ENCODE measurements around the gene SLC19A3. TPM values are rescaled to one million over a fixed set of nuclear protein-coding genes. Genes with fewer than 3 reads are reported as not detected.

The SLC19A3 gene
- total and polyA plus RNA-seq, 2 experiments from 2014 or later = 3.5 to 9.1 TPM

DNA sequence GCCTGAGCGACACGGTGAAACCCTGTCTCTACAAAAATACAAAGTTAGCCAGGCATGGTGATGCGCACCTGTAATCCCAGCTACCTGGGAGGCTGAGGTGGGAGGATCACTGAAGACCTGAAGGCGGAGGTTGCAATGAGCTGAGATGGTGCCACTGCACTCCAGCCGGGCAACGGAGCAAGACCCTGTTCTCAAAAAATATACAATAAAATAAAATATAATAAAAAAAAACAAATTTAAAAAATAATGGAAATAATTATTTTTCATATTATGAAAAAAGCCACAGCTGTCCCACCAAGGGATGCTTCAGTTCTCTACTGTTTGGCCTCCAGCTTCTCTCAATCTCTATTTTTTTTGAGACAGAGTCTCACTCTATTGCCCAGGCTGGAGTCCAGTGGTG is 10.4 kb downstream of the SLC19A3 start:
- Histone ChIP-seq H3K4me1 (ENCODE audit: insufficient read depth) (peaks cover 6% of the 10 kb centered on the region; the same call in 1 of the 2 replicates), H3K4me3 (no peak overlapping the region), H3K27ac (ENCODE audit: low read depth) (no peak overlapping the region), H2AFZ (no peak overlapping the region), H4K20me1 (replicated peaks; ENCODE audit: insufficient read depth) (no peaks in the 10 kb centered on the region), H3K9me2 (ENCODE audit: insufficient read depth) (no peaks in the 10 kb centered on the region), H3K4me2 (no peak overlapping the region), H3F3A (replicated peaks; ENCODE audit: low read depth) (no peaks in the 10 kb centered on the region), H3K27me3 (ENCODE audit: insufficient read depth) (no peaks in the 10 kb centered on the region), H3K36me3 (ENCODE audit: insufficient read depth) (no peaks in the 10 kb centered on the region), H3K79me2 (replicated peaks; ENCODE audit: insufficient read depth) (no peaks in the 10 kb centered on the region)
- ATAC-seq (no peak), DNase-seq (ENCODE audit: low spot score) (no peak)
- Mint-ChIP-seq H3K4me3 (no peak overlapping the region), H3K27ac (no peak overlapping the region), H3K9me3 (peaks cover 10% of the 10 kb centered on the region; the same call in 2 of the 3 replicates), H3K4me1 (no peaks in the 10 kb centered on the region), H3K27me3 (ENCODE audit: insufficient read depth, low read depth, poor library complexity) (peaks cover 2% of the 10 kb centered on the region), H3K36me3 (ENCODE audit: low read depth) (peaks cover 8% of the 10 kb centered on the region; the same call in 2 of the 3 replicates)
- TF ChIP-seq ZNF331 (CRISPR knock-in tag; IDR thresholded peaks at IDR 0.05; ENCODE audit: low read depth) (no peak), STAT1 (IDR thresholded peaks at IDR 0.05; ENCODE audit: unreplicated experiment) (no peak), CREB1 (CRISPR knock-in tag; IDR thresholded peaks at IDR 0.05; ENCODE audit: low read depth) (no peak), EZH2 (IDR thresholded peaks at IDR 0.05; ENCODE audit: low read depth, unreplicated experiment) (no peak), EZH2phosphoT487 (IDR thresholded peaks at IDR 0.05; ENCODE audit: unreplicated experiment) (no peak), NANOG (IDR thresholded peaks at IDR 0.05; ENCODE audit: borderline replicate concordance) (no peak), ZNF114 (CRISPR knock-in tag; IDR thresholded peaks at IDR 0.05) (no peak), POLR2AphosphoS5 (IDR thresholded peaks at IDR 0.05; ENCODE audit: low read depth) (no peak), JUNB (IDR thresholded peaks at IDR 0.05; ENCODE audit: unreplicated experiment) (no peak)
- TF ChIP-seq, protein P1, sequence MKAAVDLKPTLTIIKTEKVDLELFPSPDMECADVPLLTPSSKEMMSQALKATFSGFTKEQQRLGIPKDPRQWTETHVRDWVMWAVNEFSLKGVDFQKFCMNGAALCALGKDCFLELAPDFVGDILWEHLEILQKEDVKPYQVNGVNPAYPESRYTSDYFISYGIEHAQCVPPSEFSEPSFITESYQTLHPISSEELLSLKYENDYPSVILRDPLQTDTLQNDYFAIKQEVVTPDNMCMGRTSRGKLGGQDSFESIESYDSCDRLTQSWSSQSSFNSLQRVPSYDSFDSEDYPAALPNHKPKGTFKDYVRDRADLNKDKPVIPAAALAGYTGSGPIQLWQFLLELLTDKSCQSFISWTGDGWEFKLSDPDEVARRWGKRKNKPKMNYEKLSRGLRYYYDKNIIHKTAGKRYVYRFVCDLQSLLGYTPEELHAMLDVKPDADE (IDR thresholded peaks at IDR 0.05) = no peak
- TF ChIP-seq, protein P2, sequence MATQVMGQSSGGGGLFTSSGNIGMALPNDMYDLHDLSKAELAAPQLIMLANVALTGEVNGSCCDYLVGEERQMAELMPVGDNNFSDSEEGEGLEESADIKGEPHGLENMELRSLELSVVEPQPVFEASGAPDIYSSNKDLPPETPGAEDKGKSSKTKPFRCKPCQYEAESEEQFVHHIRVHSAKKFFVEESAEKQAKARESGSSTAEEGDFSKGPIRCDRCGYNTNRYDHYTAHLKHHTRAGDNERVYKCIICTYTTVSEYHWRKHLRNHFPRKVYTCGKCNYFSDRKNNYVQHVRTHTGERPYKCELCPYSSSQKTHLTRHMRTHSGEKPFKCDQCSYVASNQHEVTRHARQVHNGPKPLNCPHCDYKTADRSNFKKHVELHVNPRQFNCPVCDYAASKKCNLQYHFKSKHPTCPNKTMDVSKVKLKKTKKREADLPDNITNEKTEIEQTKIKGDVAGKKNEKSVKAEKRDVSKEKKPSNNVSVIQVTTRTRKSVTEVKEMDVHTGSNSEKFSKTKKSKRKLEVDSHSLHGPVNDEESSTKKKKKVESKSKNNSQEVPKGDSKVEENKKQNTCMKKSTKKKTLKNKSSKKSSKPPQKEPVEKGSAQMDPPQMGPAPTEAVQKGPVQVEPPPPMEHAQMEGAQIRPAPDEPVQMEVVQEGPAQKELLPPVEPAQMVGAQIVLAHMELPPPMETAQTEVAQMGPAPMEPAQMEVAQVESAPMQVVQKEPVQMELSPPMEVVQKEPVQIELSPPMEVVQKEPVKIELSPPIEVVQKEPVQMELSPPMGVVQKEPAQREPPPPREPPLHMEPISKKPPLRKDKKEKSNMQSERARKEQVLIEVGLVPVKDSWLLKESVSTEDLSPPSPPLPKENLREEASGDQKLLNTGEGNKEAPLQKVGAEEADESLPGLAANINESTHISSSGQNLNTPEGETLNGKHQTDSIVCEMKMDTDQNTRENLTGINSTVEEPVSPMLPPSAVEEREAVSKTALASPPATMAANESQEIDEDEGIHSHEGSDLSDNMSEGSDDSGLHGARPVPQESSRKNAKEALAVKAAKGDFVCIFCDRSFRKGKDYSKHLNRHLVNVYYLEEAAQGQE (IDR thresholded peaks at IDR 0.05; ENCODE audit: unreplicated experiment) = no peak
- TF ChIP-seq, protein P3, sequence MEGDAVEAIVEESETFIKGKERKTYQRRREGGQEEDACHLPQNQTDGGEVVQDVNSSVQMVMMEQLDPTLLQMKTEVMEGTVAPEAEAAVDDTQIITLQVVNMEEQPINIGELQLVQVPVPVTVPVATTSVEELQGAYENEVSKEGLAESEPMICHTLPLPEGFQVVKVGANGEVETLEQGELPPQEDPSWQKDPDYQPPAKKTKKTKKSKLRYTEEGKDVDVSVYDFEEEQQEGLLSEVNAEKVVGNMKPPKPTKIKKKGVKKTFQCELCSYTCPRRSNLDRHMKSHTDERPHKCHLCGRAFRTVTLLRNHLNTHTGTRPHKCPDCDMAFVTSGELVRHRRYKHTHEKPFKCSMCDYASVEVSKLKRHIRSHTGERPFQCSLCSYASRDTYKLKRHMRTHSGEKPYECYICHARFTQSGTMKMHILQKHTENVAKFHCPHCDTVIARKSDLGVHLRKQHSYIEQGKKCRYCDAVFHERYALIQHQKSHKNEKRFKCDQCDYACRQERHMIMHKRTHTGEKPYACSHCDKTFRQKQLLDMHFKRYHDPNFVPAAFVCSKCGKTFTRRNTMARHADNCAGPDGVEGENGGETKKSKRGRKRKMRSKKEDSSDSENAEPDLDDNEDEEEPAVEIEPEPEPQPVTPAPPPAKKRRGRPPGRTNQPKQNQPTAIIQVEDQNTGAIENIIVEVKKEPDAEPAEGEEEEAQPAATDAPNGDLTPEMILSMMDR (conservative IDR thresholded peaks at IDR 0.05; ENCODE audit: low read depth in 2 of 2) = no peak
